ENCODE measurements around the gene OR2D3.
"Not testable (repeated sequence)": the region's sequence is repeated elsewhere in the genome, so short reads cannot be mapped to it uniquely, and the experiment has no call there.

Gene OR2D3, protein sequence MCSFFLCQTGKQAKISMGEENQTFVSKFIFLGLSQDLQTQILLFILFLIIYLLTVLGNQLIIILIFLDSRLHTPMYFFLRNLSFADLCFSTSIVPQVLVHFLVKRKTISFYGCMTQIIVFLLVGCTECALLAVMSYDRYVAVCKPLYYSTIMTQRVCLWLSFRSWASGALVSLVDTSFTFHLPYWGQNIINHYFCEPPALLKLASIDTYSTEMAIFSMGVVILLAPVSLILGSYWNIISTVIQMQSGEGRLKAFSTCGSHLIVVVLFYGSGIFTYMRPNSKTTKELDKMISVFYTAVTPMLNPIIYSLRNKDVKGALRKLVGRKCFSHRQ
- total RNA-seq: 0 reads per million in 2 experiments

DNA sequence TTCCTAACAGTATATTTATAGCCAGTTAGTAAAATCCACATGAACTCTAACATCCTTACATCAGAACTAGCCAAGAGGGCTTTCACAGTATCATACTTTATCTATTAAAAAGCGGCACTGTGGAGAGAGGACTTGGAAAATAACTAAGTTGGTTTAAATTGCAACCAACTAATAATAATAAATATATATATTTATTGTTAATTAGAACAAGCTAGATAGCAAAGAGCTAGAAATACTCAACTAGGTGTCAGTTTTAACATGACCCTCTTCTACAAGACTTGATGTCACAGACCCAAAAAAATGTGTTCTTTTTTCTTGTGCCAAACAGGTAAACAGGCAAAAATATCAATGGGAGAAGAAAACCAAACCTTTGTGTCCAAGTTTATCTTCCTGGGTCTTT is at the start of gene OR2D3:
OR2D3 (plus strand) TSS at position 301 of the 400 bp plus-strand sequence; CDS start at position 301, 0 bp downstream.
- no peak for DNase-seq (ENCODE audit: low read depth)

GRCh38 chr11:6871278-6871677 is 49.5 kb upstream of the OR2D3 start:
- DNase-seq (ENCODE audit: low read depth): no peak

GRCh38 chr11:6875761-6876160 is 45.0 kb upstream of the OR2D3 start:
- no peak for DNase-seq (ENCODE audit: low read depth)

DNA sequence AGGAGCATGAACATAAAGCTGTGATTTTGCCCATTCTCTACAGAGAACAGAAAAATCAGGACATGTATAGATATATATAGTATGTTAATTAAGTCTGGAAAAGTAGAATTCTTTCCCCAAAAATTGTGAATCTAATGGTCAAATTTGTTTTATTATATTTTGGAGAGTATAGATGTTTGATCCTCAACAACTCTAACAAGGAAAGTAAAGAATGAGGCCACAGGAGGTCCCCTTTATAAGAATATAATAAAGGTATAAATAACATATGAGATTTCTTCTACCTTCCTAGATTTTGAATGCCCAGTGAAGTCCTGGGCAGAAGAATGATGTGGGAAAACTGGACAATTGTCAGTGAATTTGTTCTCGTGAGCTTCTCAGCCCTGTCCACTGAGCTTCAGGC is 44.5 kb upstream of the OR2D3 start, which contains the start of gene OR10A4:
OR10A4 (plus strand) TSS at position 301 of the 400 bp plus-strand sequence; CDS start at position 324, 23 bp downstream.
- DNase-seq (ENCODE audit: low read depth): no peak

DNA sequence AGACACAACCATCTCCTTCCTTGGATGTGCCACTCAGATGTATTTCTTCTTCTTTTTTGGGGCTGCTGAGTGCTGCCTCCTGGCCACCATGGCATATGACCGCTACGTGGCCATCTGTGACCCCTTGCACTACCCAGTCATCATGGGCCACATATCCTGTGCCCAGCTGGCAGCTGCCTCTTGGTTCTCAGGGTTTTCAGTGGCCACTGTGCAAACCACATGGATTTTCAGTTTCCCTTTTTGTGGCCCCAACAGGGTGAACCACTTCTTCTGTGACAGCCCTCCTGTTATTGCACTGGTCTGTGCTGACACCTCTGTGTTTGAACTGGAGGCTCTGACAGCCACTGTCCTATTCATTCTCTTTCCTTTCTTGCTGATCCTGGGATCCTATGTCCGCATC is 43.9 kb upstream of the OR2D3 start:
- DNase-seq (ENCODE audit: low read depth): no peak

GRCh38 chr11:6882751-6883150 is 38.1 kb upstream of the OR2D3 start:
- no peak for DNase-seq (ENCODE audit: low read depth)

DNA sequence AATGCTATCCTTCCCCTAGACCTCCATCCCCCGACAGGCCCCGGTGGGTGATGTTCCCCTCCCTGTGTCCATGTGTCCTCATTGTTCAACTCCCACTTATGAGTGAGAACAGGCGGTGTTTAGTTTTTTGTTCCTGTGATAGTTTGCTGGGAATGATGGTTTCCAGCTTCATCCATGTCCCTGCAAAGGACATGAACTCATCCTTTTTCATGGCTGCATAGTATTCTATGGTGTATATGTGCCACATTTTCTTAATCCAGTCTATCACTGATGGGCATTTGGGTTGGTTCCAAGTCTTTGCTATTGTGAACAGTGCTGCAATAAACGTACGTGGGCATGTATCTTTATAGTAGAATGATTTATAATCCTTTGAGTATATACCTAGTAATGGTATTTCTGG is 33.1 kb upstream of the OR2D3 start:
- DNase-seq (ENCODE audit: low read depth): not testable (repeated sequence)

DNA sequence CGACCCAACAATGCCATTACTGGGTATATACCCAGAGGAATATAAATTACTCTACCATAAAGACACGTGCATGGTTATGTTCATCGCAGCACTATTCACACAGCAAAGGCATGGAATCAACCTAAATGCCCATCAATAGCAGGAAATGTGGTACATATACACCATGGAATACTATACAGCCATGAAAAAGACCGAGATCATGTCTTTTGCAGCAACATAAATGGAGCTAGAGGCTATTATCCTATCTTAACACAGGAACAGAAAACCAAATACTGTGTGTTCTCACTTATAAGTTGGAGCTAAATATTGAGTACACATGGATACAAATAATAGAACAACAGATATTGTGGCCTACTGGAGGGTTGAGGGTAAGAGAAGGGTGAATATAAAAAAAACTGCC is 32.0 kb upstream of the OR2D3 start:
- no peak for DNase-seq (ENCODE audit: low read depth)

- no peak for DNase-seq (ENCODE audit: low read depth)
Measured at GRCh38 chr11:6889835-6890234, 31.0 kb upstream of the OR2D3 start.

DNA sequence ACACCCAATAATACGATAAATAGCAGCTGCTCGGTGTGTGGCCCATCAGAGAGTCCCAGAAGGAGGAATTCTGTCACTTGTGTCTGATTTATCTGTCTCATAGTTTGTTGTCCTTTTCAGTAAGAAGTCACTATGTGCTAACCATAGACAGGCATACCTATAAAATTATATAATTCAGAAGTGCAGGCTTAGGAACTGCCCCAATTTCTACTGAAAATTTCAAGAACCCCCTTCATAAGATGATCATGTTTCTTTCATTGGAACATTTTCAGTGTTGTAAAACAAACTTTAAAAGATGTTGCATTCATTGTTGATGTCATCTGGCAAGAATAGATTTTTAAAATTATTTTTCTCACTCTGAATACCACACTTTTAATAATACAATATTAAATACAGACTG is 28.4 kb upstream of the OR2D3 start, which contains the start of gene OR2D2:
OR2D2 (minus strand) TSS at position 101 of the 400 bp plus-strand sequence; CDS start at position 101, 0 bp downstream.
- DNase-seq (ENCODE audit: low read depth): no peak

GRCh38 chr11:6894097-6894496 is 26.7 kb upstream of the OR2D3 start:
- no peak for DNase-seq (ENCODE audit: low read depth)

DNA sequence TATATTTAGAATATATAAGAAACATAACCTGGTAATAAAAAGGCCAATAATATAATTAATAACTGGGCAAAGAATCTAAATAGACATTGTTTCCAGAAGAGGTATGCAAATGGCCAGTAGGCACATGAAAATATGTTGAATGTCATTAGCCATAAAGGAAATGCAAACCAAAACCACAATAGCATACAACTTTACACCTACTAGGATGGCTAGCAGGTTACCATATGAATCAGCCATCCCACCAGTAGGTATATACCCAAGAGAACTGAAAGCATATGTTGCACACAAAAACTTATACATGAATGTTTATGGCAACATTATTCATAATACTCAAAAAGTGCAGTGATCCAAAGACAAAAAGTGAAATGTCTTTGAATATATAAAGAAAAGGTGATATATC is 25.8 kb upstream of the OR2D3 start:
- no peak for DNase-seq (ENCODE audit: low read depth)

DNA sequence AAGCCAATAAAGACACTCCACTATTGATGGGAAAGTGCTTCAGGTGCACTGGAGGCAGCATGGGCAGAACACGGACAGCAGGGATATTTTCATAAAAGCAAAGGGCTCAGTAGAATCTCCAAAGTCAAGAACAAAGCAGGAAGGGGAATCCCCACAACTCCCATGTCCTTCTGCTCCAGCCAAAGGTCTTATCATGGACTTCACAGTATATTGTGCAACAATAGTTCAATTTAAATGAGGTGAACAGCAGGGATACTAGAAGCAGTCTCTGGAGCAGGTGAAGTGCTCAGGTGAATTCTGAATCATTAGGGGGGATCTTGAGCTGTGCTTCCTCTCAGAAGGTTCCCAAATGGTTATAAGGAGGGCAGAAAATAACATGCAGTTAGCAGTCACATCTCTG is 21.9 kb upstream of the OR2D3 start:
- no peak for DNase-seq (ENCODE audit: low read depth)

DNA sequence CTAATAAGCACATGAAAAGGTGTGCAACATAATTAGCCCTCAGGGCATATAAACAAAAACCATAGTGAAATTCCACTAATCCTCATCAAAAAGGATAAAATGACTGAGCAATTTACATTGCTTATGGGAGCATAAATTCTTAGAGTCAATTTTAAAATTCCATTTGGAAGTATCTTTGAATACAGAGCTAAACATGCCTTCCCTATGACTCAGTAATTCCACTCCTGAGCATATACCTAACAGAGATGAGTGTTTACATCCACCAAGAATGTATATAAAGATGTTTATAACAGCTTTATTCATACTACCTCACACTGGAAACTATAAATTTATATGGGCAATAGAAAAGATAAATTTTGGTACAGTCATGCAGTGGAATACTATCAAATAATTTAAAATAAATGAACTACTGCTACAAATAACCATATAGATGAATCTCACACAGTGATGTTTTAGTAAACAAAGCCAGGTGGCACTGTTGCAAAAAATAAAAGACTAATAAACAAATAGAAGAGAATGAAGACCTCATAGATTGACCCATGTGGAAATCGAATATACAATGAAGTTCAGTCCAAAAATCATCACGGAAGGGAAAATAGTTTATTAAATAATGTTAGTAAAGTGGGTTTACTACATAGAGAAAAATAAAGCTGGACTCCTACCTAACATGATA is 20.3 kb upstream of the OR2D3 start:
- DNase-seq (ENCODE audit: low read depth): no peak

DNA sequence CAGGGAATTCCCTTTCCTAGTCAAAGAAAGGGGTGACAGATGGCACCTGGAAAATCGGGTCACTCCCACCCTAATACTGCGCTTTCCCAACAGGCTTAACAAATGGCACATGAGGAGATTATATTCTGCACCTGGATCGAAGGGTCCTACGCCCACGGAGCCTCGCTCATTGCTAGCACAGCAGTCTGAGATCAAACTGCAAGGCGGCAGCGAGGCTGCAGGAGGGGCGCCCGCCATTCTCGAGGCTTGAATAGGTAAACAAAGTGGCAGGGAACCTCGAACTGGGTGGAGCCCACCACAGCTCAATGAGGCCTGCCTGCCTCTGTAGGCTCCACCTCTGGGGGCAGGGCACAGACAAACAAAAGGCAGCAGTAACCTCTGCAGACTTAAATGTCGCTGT is 16.0 kb upstream of the OR2D3 start:
- not testable (repeated sequence) for DNase-seq (ENCODE audit: low read depth)

DNA sequence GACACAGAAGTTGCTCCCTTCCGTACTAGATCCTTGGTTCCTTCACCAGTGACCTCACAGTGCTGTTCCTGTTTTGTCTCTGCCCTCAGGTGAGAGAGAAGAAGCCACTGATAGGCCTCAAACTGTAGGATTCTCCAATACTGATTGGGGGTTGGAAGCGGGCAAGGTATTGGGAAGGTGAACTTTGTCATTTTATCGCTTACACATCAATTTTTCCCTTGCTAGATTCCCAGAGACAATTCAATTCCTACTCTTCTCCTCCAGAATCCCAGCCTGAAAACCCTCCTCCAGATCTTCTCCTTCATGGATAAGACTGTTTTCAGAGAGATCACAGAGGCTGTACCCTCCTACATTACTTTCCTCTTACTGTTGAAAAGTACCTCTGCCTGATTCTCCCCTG is 9.4 kb upstream of the OR2D3 start:
- no peak for DNase-seq (ENCODE audit: low read depth)

DNA sequence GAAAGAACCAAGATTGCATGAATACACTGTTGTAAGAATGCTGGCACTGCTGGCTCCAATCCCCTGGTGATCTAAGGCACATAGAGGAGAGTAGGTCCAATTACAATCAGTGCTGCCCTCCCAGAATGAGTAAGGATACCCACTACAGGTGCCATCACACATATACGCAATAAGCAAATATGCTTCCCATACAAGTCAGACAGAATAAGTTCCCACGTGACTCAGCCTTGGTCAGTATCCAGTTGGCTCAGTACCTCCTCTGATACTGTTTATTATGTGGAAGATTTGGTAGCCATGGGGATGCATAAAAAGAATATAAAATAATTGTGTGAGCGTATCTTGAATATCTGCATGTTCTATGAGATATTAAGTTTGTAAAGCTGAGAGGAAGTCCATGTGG is 8.9 kb upstream of the OR2D3 start:
- DNase-seq (ENCODE audit: low read depth): no peak

DNA sequence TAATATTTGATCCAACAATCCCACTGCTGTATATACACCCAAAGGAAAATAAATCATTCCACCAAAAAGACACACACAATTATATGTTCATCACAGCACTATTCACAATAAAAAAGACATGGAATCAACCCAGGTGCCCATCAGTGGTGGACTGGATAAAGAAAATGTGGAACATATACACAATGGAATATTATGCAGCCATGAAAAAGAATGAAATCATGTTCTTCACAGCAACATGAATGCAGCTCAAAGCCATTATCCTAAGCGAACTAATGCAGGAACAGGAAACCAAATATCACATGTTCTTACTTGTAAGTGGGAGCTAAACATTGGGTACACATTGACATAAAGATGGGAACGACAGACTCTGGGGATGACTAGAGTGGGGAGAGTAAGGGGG is 1.1 kb upstream of the OR2D3 start:
- no peak for DNase-seq (ENCODE audit: low read depth)

- DNase-seq (ENCODE audit: low read depth): no peak
Measured at GRCh38 chr11:6925007-6925577, 4.3 kb downstream of the OR2D3 start.

GRCh38 chr11:6925636-6926207 is 4.9 kb downstream of the OR2D3 start:
- DNase-seq (ENCODE audit: low read depth): no peak

- DNase-seq (ENCODE audit: low read depth): no peak
Measured at GRCh38 chr11:6926208-6927029, 5.6 kb downstream of the OR2D3 start, which contains the start of gene ZNF215. Gene ZNF215 (plus strand): TSS chr11:6926426. CDS start chr11:6932273, 5,847 bp downstream.

Data from T follicular helper cell (primary cell).